A673 (cell line): ENCODE data around the gene CPTP. TPM values are rescaled to one million over a fixed set of nuclear protein-coding genes. Genes with fewer than 3 reads are reported as not detected.

Experiments
- BruUV-seq: library from RNA; stranded (reverse); fragments of 400-500 nt; replicated peaks from 2 replicates; lab custom pipeline; 2021; lab: Mats Ljungman, UMichigan
- CTCF ChIA-PET: fragments of 300-600 bp; sonication (Branson Sonifier 250); formaldehyde crosslinking; loops from one replicate; lab custom pipeline; 2022; ENCODE audit warnings: antibody characterized with exemption; lab: Charles Lee
- POLR2A ChIA-PET: fragments of 300-600 bp; sonication (Branson Sonifier 250); formaldehyde crosslinking; loops from one replicate; lab custom pipeline; 2022; ENCODE audit warnings: antibody characterized with exemption; ENCODE audit not compliant: low non-redundant PET; lab: Charles Lee
- DNase-seq: peaks from one replicate; pipeline ENCODE4 v3.0.0-alpha.2; 2015; ENCODE audit warnings: low spot score
- H3K27ac ChIP-seq: fragments of 200-600 bp; sonication (generic); 2 replicates; pipeline ENCODE4 v1.5.1; 2016; ENCODE audit warnings: mixed run types, low read depth, mild to moderate bottlenecking, mixed read lengths, antibody characterized with exemption, low read length; ENCODE audit not compliant: poor library complexity, severe bottlenecking
- H3K27me3 ChIP-seq: fragments of 200-600 bp; sonication (generic); replicated peaks from 2 replicates; pipeline ENCODE4 v1.6.1; 2017; ENCODE audit warnings: mixed run types, low read depth, mild to moderate bottlenecking, mixed read lengths, antibody characterized with exemption, low read length; ENCODE audit not compliant: insufficient read depth, poor library complexity
- H3K36me3 ChIP-seq: fragments of 200-600 bp; sonication (generic); 2 replicates; pipeline ENCODE4 v1.6.1; 2016; ENCODE audit warnings: mixed run types, mild to moderate bottlenecking, mixed read lengths, antibody characterized with exemption, low read length; ENCODE audit not compliant: insufficient read depth, poor library complexity, severe bottlenecking
- H3K4me1 ChIP-seq: fragments of 200-600 bp; sonication (generic); 2 replicates; pipeline ENCODE4 v1.6.1; 2017; ENCODE audit warnings: mixed run types, mild to moderate bottlenecking, mixed read lengths, antibody characterized with exemption, low read length; ENCODE audit not compliant: insufficient read depth, poor library complexity, severe bottlenecking
- H3K4me3 ChIP-seq: fragments of 200-600 bp; sonication (generic); 2 replicates; pipeline ENCODE4 v1.5.1; 2016; ENCODE audit warnings: low read depth, mixed run types, mild to moderate bottlenecking, mixed read lengths, low read length; ENCODE audit not compliant: poor library complexity, severe bottlenecking
- H3K9me3 ChIP-seq: fragments of 200-600 bp; sonication (generic); 2 replicates; pipeline ENCODE4 v1.6.1; 2016; ENCODE audit warnings: mixed run types, low read depth, mild to moderate bottlenecking, mixed read lengths, antibody characterized with exemption, low read length; ENCODE audit not compliant: poor library complexity, severe bottlenecking
- EZH2 ChIP-seq: fragments of 200-600 bp; sonication (generic); IDR thresholded peaks from 2 replicates; pipeline ENCODE4 v1.6.1; 2017; ENCODE audit warnings: borderline replicate concordance, low read depth, mild to moderate bottlenecking, mixed read lengths, antibody characterized with exemption, low read length; ENCODE audit not compliant: poor library complexity, severe bottlenecking
- intact Hi-C: fragments of 100-400 bp; cut with micrococcal nuclease; formaldehyde crosslinking; loops from one replicate; pipeline ENCODE4 v1.10.0; 2022; ENCODE audit not compliant: unreplicated experiment
- total RNA-seq: library from RNA; stranded (reverse); gene quantifications from 2 replicates; pipeline ENCODE4 v1.2.3, GENCODE V29; 2021
- TF ChIP-seq, protein P1 (sequence below): fragments of 300-800, 200-600 bp; sonication (generic); conservative IDR thresholded peaks from 2 replicates; pipeline ENCODE4 v1.5.1; 2017; ENCODE audit warnings: low read depth, mild to moderate bottlenecking, antibody characterized with exemption, low read length, moderate library complexity, mixed read lengths

The CPTP gene
- total RNA-seq, 1 experiment from 2014 or later = 17.0 TPM

DNA sequence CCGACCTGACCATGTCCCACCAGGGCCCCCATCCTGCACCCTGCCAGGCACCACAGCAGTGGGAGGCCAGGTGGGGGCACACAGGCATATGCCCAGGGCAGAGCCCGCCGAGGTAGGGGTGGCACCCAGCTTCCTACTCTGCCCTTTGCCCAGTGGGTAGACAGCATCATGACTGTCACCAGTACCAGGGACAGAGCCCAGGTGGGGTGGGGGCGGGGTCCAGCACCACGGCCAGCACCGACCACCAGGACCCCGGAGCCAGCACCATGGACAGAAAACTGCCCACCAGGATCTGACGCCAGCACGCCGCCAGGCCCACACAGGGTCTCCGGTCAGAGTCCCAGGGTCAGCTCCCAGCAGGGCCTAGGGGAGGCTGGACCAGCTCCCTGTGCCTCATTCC is 10.2 kb downstream of the CPTP start:
- no peak for DNase-seq
- Histone ChIP-seq H3K27me3 (no peaks in the 10 kb centered on the region), H3K4me1 (peaks cover 4% of the 10 kb centered on the region), H3K27ac (no peak overlapping the region), H3K4me3 (no peak overlapping the region), H3K36me3 (peaks cover 3% of the 10 kb centered on the region), H3K9me3 (no peaks in the 10 kb centered on the region)
- POLR2A ChIA-PET = no interaction called here
- TF ChIP-seq, protein P1, sequence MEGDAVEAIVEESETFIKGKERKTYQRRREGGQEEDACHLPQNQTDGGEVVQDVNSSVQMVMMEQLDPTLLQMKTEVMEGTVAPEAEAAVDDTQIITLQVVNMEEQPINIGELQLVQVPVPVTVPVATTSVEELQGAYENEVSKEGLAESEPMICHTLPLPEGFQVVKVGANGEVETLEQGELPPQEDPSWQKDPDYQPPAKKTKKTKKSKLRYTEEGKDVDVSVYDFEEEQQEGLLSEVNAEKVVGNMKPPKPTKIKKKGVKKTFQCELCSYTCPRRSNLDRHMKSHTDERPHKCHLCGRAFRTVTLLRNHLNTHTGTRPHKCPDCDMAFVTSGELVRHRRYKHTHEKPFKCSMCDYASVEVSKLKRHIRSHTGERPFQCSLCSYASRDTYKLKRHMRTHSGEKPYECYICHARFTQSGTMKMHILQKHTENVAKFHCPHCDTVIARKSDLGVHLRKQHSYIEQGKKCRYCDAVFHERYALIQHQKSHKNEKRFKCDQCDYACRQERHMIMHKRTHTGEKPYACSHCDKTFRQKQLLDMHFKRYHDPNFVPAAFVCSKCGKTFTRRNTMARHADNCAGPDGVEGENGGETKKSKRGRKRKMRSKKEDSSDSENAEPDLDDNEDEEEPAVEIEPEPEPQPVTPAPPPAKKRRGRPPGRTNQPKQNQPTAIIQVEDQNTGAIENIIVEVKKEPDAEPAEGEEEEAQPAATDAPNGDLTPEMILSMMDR = no peak
- BruUV-seq = no TSS peak
- CTCF ChIA-PET = no interaction called here
- intact Hi-C loops = no loop called here

DNA sequence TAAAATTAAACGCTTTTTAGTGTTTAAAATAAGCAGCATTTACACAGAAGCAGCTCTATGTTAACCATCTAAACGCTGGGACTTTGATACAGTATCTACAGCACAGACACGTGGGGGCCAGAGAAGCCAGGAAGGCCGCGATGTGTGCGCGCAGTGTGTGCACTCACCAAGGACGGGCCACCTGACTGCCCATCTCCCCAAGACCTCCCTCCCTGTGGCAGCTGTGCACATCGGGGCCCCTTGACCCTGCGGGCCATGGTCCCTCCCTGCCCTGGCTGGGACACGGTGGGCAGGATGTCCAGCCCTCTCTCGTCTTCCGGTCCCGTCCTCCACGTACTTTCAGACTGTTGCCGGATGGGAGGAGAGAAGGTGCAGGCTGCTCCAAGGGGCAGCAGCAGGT is 10.7 kb downstream of the CPTP start:
- Histone ChIP-seq H3K4me1 (peaks cover 4% of the 10 kb centered on the region), H3K36me3 (peaks cover 6% of the 10 kb centered on the region), H3K27ac (no peak overlapping the region), H3K4me3 (no peak overlapping the region), H3K27me3 (no peaks in the 10 kb centered on the region), H3K9me3 (no peaks in the 10 kb centered on the region)
- intact Hi-C loops = no loop called here
- TF ChIP-seq, protein P1 = no peak
- TF ChIP-seq EZH2 = no peak
- DNase-seq = no peak
- ChIA-PET CTCF (no interaction called here), POLR2A (no interaction called here)
- no TSS peak for BruUV-seq

DNA sequence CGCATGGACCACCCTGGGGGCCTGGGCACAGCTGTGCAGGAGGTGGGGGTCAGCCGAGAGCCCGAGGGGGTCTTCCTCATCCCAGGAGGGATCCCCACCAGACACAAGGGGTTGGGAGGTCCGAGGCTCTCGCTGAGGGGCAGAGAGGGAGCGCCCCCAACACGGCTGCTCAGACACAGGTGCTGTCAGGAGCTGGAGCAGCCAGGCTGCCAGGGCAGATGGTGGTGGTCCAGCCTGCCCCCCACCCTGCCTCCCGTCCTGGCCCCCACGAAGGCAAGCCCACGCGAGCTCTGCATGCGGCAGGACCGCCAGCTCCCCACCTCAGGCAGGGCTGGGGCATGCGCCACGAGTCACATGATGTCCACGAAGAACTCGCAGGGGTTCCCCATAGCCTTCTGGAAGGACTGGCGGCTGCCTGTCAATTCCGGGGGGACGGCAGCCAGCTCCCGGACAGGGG is 11.2 kb downstream of the CPTP start:
- H3K4me1 ChIP-seq = peaks cover 3% of the 10 kb centered on the region
- peaks cover 6% of the 10 kb centered on the region for H3K36me3 ChIP-seq
- no peaks in the 10 kb centered on the region for H3K27me3 ChIP-seq
- no peak overlapping the region for H3K4me3 ChIP-seq
- intact Hi-C loops = no loop called here
- CTCF ChIA-PET = no interaction called here
- POLR2A ChIA-PET = no interaction called here
- TF ChIP-seq, protein P1 = no peak
- TF ChIP-seq EZH2 = no peak
- H3K27ac ChIP-seq = no peak overlapping the region
- no peak for DNase-seq
- BruUV-seq = no TSS peak
- no peaks in the 10 kb centered on the region for H3K9me3 ChIP-seq
